ENCODE measurements around the gene TRPC4. TPM values are rescaled to one million over a fixed set of nuclear protein-coding genes. Genes with fewer than 3 reads are reported as not detected.
"Not testable (repeated sequence)": the region's sequence is repeated elsewhere in the genome, so short reads cannot be mapped to it uniquely, and the experiment has no call there.

The TRPC4 gene
- polyA plus RNA-seq, 12 donors, result 0.62 to 2.4 (median 1.1) TPM; not detected in 2

DNA sequence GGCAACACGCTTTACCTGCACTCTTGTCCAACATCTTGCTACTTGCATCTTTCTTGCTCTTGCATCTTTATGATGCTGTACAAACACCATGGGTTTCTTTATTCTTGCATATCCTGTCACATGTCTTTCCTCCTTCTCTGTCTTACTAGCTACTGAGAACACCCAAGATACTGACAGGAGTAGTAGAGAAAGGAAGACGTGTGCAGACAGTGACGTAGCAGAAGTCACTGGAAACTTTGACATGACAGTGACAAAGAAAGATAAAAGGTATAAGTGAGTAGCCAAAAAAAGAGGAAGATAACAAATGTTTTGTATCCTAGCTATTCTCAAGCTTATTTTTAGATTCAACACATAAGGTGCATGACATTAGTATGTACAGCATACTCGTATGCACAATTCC lies 34.2 kb downstream of the TRPC4 start:
- no peak for DNase-seq

DNA sequence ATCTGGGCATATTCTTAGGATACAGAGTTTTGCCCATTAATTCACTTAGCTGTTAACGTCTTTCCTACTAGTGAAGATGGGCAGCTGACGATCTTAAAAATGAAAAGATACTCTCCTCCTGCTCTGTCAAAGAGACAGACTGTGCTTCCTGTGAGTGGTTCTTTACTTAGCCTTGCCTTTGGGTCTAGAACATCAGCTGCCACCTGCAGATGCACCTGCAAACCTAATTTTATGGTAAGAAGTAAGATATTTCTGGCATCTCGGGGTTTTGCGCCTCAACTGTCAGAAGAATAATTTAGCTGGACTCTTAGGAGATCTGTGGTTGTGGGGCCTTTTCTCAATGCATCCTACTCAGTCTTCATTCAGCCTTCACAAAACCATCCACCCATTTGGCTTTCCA lies 36.2 kb downstream of the TRPC4 start:
- no peak for DNase-seq

DNA sequence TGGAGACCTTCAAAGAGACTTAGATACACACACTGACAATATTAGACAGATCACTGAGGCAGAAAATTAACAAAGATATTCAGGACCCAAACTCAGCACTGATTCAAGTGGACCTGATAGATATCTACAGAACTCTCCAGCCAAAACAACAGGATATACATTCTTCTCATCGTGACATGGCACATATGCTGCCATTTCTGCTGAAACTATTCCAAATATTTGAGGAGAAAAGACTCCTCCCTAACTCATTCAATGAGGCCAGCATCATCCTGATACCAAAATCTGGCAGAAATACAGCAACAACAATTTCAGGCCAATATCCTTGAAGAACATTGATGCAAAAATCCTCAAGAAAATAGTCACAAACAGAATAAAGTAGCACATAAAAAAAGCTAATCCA lies 53.3 kb downstream of the TRPC4 start:
- DNase-seq, result no peak

DNA sequence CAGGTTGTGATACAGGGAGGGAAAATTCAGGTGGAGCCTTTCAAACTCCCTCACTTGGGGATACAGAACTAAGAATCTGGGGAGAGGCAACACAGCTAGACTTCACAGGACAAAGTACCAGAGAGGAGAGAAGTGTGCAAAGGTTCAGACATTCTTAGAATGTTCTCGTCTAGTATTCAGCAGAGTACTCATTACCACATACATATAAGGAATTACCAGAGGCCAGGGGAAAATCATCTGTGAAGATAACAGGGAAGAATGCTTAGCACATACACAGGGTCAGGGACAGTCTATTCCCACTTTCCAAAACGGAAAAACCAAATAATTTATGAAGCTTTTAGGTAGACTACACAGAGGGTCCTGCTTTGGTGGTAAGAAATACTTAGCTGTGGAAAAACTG lies 58.1 kb downstream of the TRPC4 start:
- no peak for DNase-seq

DNA sequence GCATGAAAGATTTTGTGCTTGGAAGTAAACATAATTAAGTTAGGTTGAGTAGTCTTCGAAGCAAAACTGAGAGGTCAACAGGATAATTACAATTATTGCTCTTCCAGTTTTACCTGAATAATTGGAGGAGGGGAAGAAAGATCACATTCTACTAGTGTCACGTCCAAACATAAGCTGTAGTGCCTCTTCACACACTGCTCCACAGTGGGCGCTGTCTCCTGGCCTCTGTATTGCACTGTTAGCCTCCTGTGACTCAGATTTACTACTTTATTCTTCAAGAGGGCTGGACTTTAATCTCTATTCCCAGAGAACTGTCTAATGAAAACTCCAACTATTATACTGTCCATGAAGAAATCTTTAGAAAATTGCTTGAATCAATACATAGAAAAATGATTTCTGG lies 62.9 kb downstream of the TRPC4 start:
- no peak for DNase-seq

DNA sequence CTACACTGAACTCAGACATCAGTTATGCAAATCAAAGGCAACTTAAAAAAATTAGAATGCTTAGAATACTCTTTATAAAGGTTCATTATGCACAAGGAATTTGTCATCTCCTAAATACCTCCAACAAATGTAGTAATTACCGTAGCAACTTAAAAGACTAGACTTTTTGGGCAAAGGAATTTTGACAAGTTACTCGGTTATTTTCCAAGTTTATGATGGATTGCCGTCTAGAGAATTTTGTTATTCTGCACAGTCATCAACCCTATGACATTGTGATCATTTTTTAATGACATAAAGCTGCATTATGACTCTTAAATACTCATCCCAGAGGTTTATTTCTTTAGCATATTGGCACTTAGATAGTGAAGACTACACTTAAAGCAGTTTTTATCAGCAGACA lies 71.9 kb downstream of the TRPC4 start:
- no peak for DNase-seq

DNA sequence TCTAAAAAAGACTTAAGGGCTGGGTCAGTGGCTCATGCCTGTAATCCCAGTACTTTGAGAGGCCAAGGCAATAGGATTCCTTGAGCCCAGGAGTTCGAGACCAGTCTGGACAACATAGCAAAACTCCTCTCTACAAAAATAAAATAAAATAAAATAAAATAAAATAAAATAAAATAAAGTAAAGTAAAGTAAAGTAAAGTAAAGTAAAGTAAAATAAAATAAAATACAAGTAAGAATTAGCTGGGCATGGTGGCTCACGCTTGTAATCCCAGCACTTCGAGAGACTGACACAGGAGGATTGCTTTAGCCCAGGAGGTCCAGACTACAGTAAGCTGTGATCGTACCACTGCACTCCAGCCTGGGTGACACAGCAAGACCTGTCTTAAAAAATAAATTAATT lies 72.8 kb downstream of the TRPC4 start:
- DNase-seq, result not testable (repeated sequence)

DNA sequence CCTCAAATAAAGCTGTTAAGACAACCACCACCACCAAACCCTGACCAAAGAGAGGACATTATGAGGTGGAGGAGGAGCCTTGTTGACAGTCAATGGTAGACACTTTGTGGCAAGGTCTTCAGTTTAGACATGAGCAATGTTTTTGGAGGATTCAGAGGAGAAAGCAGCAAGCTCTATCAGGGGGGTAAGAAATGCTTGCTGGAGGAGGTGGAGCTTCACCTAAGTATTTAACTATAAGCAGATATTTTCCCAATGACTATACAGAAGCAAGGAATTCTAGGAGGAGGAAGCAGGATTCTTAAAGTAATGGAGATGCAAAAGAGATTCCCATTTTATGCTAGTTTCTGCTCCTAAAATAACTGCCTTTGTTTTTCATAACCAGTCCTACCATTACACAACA lies 74.2 kb downstream of the TRPC4 start:
- no peak for DNase-seq

DNA sequence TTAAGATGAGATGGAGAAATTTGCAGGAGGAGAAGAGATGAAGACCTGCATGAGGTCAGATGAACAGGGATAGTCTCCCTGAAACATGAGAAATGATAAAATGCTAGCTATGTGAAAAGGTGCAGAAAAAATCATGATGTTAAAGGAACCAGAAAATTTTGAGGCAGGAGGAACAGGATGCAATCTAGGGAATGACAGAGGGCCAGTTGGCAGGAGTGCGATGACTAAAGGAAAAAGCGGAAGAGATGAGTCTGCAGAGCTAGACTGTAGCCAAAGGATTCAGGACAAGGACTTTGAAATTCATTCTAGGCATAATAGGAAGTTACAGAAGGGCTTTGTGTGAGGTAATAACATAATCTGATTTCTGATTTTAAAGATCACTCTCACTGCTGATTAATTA lies 77.9 kb downstream of the TRPC4 start:
- peak; percentile 36 for DNase-seq

DNA sequence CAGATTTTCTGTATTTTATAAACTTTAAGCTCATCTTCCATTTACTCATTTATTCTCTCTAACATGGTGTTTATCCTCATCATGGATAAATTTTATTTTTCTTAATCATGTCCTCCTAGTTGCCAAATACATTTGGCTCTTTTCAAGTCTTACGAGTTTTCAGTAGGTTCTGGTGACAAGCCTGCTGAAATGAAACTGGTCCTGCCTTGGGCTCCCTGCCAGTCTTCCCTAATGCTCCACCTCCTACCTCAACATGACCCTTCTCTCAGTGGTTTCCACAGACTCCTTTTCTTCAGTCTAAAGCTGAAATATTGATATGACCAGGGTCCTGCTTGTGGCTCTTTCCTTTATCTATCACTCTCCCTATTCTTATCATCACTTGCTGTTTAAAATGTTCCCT lies 81.2 kb downstream of the TRPC4 start:
- DNase-seq, result no peak

DNA sequence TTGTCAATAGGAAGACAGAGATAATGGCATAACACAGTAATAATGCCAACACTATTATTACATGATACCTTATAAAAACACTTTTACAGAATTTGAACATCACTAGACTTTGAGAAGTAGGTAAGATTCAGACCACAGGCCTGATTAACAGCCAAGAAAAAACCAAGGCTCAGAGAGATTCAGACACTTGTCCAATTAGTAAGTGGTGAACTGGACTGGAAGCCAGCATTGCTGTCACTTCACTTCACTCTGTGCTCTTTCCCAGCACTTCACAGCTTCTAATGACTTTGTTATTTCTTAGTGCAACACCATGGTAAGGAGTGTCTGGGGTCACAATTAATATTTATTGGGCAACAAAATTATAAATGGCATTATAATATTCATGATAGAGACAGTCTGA lies 91.9 kb downstream of the TRPC4 start:
- no peak for DNase-seq

DNA sequence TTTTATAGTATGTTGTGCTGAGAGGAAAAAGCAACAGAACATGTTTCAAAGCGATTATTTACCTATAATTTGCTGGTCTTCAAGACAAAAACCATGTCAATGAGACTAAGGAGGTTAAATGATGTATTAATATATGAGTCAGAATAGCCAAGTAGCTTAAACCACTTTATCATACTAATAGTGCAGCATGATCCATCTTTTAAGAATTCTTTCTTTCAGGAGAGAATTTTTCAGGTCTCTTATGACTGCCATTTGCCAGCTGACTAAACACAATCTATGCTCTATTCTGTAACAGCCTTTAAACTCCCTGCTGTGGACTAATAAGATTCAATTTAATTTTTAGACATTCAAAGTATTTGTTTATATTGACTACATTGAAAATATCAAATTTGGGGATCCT lies 93.7 kb downstream of the TRPC4 start:
- no peak for DNase-seq

DNA sequence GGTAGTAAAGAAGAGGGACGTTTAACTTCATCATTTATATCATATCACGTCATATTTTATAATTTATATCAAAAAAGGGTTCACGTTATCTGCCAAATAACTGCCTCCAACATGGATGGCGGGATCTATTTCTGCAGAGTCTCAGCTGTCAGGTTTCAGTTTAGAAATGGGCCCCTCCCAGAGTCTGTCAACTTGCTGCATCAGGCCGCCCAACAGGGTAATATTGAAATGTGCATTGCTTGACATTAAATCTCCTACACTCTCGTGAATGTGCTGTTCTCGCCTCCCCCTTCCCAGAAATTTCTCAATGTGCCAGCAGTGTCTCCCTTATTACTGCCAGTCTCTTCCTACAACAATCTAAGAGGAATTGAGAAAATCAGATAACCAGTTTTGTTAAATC lies 96.9 kb downstream of the TRPC4 start:
- DNase-seq, result no peak

DNA sequence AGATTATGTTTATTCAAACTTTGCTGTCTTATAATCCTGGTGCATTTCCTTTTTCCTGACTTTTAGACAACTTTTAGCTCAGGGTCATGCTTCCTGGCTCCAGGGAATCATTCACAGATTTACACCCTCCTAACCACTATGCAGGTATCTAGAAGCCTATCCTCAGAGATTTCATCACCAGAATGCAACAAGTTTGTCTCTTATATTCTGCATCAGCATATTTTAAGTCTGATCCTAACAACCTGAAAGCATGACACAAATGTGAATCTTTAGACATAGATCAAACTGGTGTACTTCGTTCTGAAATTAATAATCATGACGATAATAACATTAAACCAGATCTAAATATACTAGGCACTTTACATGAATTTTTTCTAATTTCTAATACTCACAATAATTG lies 100.0 kb downstream of the TRPC4 start:
- no peak for DNase-seq

DNA sequence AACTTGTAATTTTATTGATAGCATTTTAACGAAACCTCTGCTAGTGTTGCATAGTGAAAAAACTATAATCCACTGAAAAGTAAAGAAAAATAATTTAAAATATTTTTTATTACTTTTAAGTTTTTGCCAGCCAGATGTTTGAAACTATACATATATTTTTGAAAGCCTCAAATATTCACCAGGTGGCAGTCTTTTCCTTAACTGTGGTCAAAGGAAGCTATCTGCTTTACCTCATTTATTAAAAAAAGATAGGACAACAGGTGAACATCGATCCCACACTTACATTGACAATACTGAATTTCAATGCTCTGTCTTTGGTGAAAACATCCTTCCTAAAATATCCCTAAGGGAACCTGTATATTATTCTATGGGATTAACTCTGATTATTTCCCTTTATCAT lies 100.5 kb downstream of the TRPC4 start:
- DNase-seq, result no peak

DNA sequence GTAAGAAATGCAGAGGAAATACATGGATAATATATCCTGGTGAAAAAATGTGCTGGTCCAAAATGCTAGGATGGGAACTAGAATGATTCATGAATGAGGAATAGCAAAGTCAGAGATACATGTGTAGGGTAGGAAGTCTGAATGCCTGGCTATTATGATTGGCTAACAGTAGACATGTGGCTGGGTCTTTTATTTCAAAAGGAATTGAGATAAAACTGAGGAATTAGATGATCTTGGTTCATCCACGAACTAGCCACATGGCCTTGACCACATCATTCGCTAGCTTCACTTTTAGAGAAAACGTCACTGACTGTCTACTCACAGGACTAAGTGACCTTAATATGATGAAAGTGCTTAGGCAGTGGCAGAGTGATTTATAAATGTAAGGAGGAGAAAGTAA lies 103.1 kb downstream of the TRPC4 start:
- no peak for DNase-seq

DNA sequence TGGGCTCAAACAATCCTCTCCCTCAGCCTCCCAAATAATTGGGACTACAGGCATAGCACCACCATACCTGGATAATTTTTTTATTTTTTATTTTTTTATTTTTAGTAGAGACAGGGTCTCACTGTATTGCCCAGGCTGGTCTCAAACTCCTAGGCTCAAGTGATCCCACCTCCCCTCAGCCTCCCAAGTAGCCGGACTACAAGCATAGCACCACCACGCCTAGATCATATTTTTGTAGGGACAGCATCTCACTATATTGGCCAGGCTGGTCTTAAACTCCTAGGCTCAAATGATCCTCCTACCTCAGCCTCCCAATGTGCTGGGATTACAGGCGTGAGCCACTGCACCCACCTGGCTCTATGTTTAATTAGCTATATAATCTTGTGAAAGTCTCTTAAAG lies 114.2 kb downstream of the TRPC4 start:
- DNase-seq, result no peak

DNA sequence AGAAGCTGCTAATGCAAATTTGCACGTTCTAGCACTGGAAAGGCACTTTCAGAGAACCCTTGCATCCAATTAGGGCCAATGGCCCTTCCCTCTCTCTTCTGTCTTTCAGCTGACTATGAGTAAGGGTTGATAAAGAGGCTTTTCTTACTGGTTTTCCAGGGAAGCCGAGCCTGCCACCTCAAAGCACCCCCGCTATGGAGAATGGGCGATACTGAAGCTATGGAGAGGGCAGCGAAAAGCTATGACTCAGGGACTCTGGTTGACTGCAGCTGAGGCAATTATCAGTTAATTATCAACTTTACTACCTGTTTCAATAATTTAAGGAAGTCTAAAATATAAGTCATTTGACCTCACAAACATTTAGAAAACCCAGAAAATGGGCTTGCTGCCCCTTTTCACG lies 115.8 kb downstream of the TRPC4 start:
- DNase-seq, result no peak

DNA sequence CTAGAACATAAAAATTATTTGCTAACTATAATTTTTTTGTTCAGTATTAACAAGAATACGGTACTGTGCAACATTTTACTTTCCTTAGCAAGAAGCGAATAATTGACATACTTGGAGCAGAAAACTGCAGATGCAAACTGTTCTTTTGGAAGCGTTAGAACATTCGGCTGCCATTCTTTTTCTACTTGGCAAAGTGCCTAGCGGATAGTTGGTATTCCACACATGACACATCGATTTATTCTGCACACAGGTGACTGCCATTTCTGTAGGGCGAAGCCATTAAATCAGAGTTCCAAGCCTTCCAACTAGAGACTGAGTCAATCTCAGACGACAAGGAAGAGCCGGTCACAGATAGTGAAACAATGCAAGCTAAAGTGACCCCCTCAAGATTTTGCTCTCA lies 117.4 kb downstream of the TRPC4 start:
- DNase-seq, result no peak

DNA sequence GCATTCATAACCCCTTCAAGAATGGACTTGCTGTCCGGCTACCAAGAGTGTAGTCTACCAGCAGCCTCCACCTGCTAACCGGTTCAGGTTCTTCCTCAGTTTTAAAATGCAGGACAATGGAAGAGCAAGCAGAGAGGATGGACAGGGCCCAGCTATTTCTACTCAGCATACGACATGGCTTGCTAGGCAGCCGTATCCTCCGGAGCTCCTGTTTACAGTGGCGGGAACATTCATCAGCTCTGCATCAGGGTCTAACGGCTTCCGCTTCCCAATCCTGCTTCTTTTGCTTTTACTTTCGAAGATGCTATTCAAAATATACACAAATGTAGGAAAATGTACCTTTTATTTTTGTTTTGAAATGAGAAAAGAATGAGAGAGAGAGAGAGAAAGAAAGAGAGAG lies 118.5 kb downstream of the TRPC4 start:
- DNase-seq, result no peak

DNA sequence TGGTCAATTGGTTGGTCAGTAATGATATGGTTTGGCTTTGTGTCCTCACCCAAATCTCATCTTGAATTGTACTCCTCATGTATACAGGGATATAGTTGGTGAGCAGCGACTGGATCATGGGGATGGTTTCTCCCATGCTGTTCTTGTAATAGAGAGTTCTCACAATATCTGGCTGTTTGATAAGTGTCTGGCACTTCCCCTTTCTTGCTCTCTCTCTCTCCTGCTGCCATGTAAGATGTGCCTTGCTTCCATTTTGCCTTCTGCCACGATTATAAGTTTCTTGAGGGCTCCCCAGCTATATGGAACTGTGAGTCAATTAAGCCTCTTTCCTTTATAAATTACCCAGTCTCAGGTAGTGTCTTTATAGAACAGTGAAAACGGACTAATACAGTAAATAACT lies 120.7 kb downstream of the TRPC4 start:
- no peak for DNase-seq

DNA sequence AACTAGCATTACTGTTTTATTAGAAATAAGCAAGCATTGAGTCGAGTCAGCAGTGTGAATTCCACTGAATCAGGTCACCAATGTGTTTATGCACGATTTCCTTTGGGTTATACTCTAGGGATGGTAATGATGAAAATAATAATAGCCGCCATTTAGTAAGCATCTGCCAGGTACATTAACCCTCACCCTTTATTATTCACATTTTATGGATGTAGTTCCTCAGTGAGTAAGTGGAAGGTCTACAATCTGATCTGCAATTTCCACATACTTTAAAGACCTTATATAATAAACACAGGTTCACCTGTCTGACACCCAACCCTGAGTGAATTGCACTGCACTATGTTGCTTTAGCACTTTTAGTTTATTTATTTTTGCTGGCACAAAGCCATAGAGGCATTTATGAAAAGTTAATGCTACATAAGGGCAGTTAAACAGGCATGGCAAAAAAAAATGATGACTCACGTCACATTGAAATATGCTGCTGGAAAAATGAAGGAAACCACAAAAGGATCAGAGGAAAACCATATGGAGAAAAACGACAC lies 122.4 kb downstream of the TRPC4 start:
- DNase-seq, result no peak

DNA sequence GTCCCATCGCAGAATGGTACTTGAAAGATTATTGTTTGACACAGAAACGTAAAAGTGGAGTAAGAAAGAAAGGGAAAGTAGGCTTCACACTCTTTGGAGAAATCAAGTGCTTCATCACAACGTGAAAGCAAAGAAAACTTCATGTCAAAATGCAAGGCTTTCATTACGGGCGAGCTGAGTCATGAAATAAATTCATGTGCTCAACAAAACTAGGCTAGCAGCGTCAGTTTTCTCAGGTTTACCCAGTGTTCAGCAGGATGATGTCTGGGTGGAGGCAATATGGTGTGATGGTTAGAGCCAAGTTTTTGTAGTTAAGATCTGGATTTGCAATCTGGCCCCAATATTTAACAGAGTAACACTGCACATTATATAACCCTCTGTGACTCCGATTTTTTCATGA lies 128.0 kb downstream of the TRPC4 start:
- DNase-seq, result no peak

DNA sequence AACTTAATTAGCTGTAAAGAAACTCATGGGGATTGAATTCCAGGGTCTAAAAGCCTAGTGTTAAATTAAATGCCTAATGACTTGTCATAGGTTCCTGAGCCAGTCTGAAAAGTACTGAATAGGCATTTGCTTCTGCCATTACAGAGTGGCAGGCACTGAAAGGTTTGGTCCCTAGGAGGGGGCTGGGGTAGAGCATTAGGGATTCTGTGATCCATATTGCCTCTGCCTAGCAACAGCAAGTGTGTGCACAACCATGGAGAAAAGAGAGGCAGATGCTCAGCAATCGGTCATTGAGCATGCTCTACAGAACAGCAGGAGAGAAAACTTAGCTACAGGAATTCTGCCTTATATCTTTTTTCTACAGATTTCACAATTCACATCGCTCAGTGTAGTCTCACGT lies 133.5 kb downstream of the TRPC4 start:
- DNase-seq, result no peak

DNA sequence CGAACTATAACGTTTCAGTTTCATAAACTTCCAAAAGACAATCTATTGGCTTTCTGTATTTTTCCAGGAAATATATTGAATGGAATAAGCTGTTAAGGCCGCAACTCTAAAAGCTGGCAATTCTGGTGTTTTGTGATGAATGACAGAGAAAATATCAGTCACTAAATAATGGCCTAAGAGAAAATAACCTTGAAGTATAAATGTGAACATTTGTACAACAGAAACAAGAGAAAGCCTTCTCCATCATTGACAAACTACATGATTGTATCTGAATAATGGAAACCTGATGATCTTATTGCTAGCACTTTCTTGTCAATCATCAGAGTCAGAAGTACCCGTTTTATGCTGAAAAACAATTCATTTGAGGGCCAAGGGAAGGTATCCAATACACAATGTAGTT lies 134.3 kb downstream of the TRPC4 start:
- no peak for DNase-seq
